NCI-H510A (cell line): Measurements from ENCODE around the gene RSPH1.

ENCODE experiments used
- DNase-seq: peaks from one replicate; lab custom pipeline; 2025; lab: John Stamatoyannopoulos, UW

The RSPH1 gene

GRCh38 chr21:42465008-42465802, 30.8 kb downstream of the RSPH1 start:
- no peak for DNase-seq

GRCh38 chr21:42463861-42464515, 32.0 kb downstream of the RSPH1 start:
- no peak for DNase-seq

- DNase-seq: peak; percentile 71
These were observed 33.8 kb downstream of the RSPH1 start for GRCh38 chr21:42461881-42462877.

GRCh38 chr21:42461185-42461520, 34.9 kb downstream of the RSPH1 start:
- no peak for DNase-seq

GRCh38 chr21:42460391-42461184, 35.4 kb downstream of the RSPH1 start:
- peak; percentile 81 for DNase-seq

- DNase-seq: no peak
These were observed 36.3 kb downstream of the RSPH1 start for GRCh38 chr21:42459546-42460215.

- DNase-seq: no peak
These were observed 37.0 kb downstream of the RSPH1 start for GRCh38 chr21:42459082-42459460.

- DNase-seq: no peak
These were observed 39.6 kb downstream of the RSPH1 start for GRCh38 chr21:42456457-42456856.

- no peak for DNase-seq
These were observed 40.1 kb downstream of the RSPH1 start for GRCh38 chr21:42455754-42456440.

- no peak for DNase-seq
These were observed 40.8 kb downstream of the RSPH1 start for GRCh38 chr21:42455196-42455595.

GRCh38 chr21:42454786-42455185, 41.2 kb downstream of the RSPH1 start:
- DNase-seq: no peak

- no peak for DNase-seq
These were observed 41.9 kb downstream of the RSPH1 start for GRCh38 chr21:42453986-42454570.

GRCh38 chr21:42453224-42453985, 42.6 kb downstream of the RSPH1 start:
- DNase-seq: no peak

GRCh38 chr21:42452401-42453223, 43.4 kb downstream of the RSPH1 start:
- no peak for DNase-seq

- no peak for DNase-seq
These were observed 44.1 kb downstream of the RSPH1 start for GRCh38 chr21:42451941-42452340.

GRCh38 chr21:42448686-42449085, 47.3 kb downstream of the RSPH1 start:
- no peak for DNase-seq

- no peak for DNase-seq
These were observed 48.3 kb downstream of the RSPH1 start for GRCh38 chr21:42447732-42448131.

GRCh38 chr21:42447182-42447581, 48.8 kb downstream of the RSPH1 start:
- no peak for DNase-seq
